CD4-positive, alpha-beta T cell (primary cell): Measurements from ENCODE around the gene ARHGAP10. TPM values are rescaled to one million over a fixed set of nuclear protein-coding genes. Genes with fewer than 3 reads are reported as not detected.

Source experiments
- ATAC-seq: fragments of 200-7000 bp; cut with Tn5 transposase; one replicate; pipeline ENCODE4 v1.10.0; 2022; ENCODE audit warnings: mild to moderate bottlenecking; ENCODE audit not compliant: poor library complexity
- CTCF ChIA-PET: fragments of 350-600 bp; sonication (Branson Sonifier 250); formaldehyde crosslinking; loops from one replicate; lab custom pipeline; 2021; ENCODE audit warnings: antibody characterized with exemption, inconsistent platforms; lab: Charles Lee
- POLR2A ChIA-PET: fragments of 350-600 bp; sonication (Branson Sonifier 250); formaldehyde crosslinking; loops from one replicate; lab custom pipeline; 2021; ENCODE audit warnings: antibody characterized with exemption, inconsistent platforms; lab: Charles Lee
- DNase-seq, 14 experiments: peaks; one replicate each; pipeline ENCODE4 v3.0.0-alpha.2; 2013 to 2020; ENCODE audit warnings: mixed read lengths in 2 of 14
- H3K27ac ChIP-seq, 2 donors: one replicate each; pipeline versions ENCODE4 v1.5.1 to v1.7.0; 2013; ENCODE audit warnings: low read length in 2 of 2, low read depth in 1 of 2, mild to moderate bottlenecking in 1 of 2
- H3K27me3 ChIP-seq, 2 experiments: 1 replicate in 1 of 2; 2 replicates in 1 of 2; pipeline versions ENCODE4 v1.6.1 to v1.7.0; 2013; ENCODE audit warnings: low read length in 2 of 2, control low read depth in 1 of 2, mild to moderate bottlenecking in 1 of 2, moderate library complexity in 1 of 2; ENCODE audit not compliant: insufficient read depth in 2 of 2, control insufficient read depth in 1 of 2
- H3K36me3 ChIP-seq: one replicate; pipeline ENCODE4 v1.6.1; 2013; ENCODE audit warnings: low read length, control low read depth; ENCODE audit not compliant: insufficient read depth
- H3K4me1 ChIP-seq: one replicate; pipeline ENCODE4 v1.6.1; 2013; ENCODE audit warnings: low read length, control low read depth; ENCODE audit not compliant: insufficient read depth
- H3K4me3 ChIP-seq: one replicate; pipeline ENCODE4 v1.5.1; 2013; ENCODE audit warnings: mild to moderate bottlenecking, low read length, moderate library complexity
- H3K9me3 ChIP-seq, 2 experiments: 1 replicate in 1 of 2; 2 replicates in 1 of 2; pipeline versions ENCODE4 v1.6.1 to v1.7.0; 2013; ENCODE audit warnings: low read length in 2 of 2, mild to moderate bottlenecking in 2 of 2, control low read depth in 1 of 2, moderate library complexity in 1 of 2; ENCODE audit not compliant: control insufficient read depth in 1 of 2, insufficient read depth in 1 of 2
- H3K27ac Mint-ChIP-seq: one replicate; pipeline ENCODE4 v1.8.0; 2020; ENCODE audit warnings: mixed read lengths
- H3K27me3 Mint-ChIP-seq: one replicate; pipeline ENCODE4 v1.8.0; 2021; ENCODE audit warnings: mixed read lengths
- H3K36me3 Mint-ChIP-seq: one replicate; pipeline ENCODE4 v1.8.0; 2021; ENCODE audit warnings: low read depth, mixed read lengths
- H3K4me1 Mint-ChIP-seq: one replicate; pipeline ENCODE4 v1.8.0; 2021; ENCODE audit warnings: low read depth, mixed read lengths
- H3K4me3 Mint-ChIP-seq: one replicate; pipeline ENCODE4 v1.8.0; 2020; ENCODE audit warnings: mild to moderate bottlenecking, mixed read lengths
- H3K9me3 Mint-ChIP-seq: one replicate; pipeline ENCODE4 v1.8.0; 2020; ENCODE audit warnings: mixed read lengths
- intact Hi-C, 2 experiments: fragments of 100-400 bp; cut with DNase I in 1 of 2; cut with micrococcal nuclease in 1 of 2; formaldehyde crosslinking; loops; one replicate each; pipeline versions ENCODE4 v1.15.1 to v1.9.0; 2023 to 2025; cut with DNase I, micrococcal nuclease
- total RNA-seq, 174 experiments: library from RNA in 2 of 174; stranded (reverse) in 2 of 174; gene quantifications; one replicate each; pipeline ENCODE4 v1.2.3 and lab custom pipeline; 2021 to 2026
- TF ChIP-seq, protein P1 (sequence below): fragments of 200-600 bp; IDR thresholded peaks from one replicate; pipeline ENCODE4 v1.8.0; 2022; ENCODE audit warnings: antibody characterized with exemption, mild to moderate bottlenecking

Gene ARHGAP10
- total RNA-seq, 2 experiments from 2014 or later = 5.6 to 5.7 TPM

DNA sequence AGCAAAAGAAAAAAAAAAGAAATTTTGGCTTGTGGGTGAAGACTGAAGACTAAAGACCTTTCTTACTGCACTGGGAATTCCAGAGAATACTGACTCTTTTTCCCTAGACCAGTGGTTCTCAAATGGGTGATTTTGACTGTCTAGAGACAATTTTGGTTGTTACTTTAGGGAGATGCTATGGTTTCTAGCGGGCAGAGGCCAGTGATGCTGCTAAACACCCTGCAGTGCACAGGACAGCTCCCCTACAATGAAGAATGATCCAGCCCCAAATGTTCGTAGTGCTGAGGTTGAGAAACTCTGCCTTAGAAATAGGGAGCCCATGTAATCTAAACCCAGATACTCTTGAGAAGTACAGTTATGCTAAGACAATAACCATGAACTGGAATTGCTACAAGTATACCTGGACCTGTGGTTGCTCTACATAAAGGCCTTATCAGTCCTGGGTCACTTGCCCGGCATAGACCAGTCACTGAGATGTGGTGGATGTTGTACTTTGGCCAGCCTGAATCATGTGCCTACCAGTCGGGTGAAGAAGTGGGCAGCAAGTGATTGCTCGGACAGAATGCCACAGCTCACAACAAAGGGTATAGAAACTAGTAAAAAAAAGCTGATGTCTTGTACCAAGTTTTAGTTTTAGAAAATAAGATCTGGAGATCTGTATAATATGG is 16.0 kb downstream of the ARHGAP10 start:
- intact Hi-C loops = no loop called here
- ATAC-seq (no peak), DNase-seq (no peak)
- no peaks in the 10 kb centered on the region for H3K36me3 Mint-ChIP-seq
- H3K9me3 ChIP-seq = no peaks in the 10 kb centered on the region
- H3K27ac ChIP-seq = no peak overlapping the region
- H3K27me3 ChIP-seq = no peaks in the 10 kb centered on the region
- H3K4me3 ChIP-seq = no peak overlapping the region
- POLR2A ChIA-PET = interaction anchor here (1.0 kb wide), 1 partner anchor 16 kb away, joined by 3 read pairs; the partner anchor contains the start of gene ARHGAP10
- H3K4me3 Mint-ChIP-seq = no peak overlapping the region
- no peaks in the 10 kb centered on the region for H3K4me1 ChIP-seq
- H3K36me3 ChIP-seq = no peaks in the 10 kb centered on the region
- no peak overlapping the region for H3K27ac Mint-ChIP-seq
- CTCF ChIA-PET = no interaction called here
- TF ChIP-seq, protein P1, sequence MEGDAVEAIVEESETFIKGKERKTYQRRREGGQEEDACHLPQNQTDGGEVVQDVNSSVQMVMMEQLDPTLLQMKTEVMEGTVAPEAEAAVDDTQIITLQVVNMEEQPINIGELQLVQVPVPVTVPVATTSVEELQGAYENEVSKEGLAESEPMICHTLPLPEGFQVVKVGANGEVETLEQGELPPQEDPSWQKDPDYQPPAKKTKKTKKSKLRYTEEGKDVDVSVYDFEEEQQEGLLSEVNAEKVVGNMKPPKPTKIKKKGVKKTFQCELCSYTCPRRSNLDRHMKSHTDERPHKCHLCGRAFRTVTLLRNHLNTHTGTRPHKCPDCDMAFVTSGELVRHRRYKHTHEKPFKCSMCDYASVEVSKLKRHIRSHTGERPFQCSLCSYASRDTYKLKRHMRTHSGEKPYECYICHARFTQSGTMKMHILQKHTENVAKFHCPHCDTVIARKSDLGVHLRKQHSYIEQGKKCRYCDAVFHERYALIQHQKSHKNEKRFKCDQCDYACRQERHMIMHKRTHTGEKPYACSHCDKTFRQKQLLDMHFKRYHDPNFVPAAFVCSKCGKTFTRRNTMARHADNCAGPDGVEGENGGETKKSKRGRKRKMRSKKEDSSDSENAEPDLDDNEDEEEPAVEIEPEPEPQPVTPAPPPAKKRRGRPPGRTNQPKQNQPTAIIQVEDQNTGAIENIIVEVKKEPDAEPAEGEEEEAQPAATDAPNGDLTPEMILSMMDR = no peak
- H3K9me3 Mint-ChIP-seq = no peaks in the 10 kb centered on the region
- H3K4me1 Mint-ChIP-seq = peaks cover 5% of the 10 kb centered on the region
- no peaks in the 10 kb centered on the region for H3K27me3 Mint-ChIP-seq

DNA sequence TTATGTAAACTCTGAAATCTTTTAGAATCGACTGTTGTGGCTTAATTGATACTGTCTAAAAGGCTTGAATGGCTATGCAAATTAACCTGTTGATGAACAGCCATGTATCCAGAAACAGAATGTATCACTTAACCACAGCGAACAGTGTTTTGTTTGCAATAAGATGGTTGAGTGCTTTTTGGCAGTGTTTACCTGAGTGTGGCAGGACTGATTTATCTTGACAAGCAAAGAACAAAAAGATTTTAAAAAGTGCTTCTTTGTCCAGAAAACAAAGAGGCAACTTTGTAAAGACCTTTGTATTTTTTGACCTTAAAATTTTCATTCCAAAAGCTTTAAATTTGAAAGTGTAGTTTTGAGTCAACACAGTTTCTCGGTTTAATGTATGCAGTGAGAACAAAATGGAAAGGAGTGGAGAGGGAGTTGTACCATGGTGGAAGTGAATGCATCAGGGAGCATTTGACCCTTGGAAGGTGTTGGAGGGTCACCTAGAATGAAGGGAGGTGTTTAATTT is 18.0 kb downstream of the ARHGAP10 start:
- ChIA-PET CTCF (no interaction called here), POLR2A (no interaction called here)
- no peak overlapping the region for H3K27ac Mint-ChIP-seq
- no peak overlapping the region for H3K4me3 Mint-ChIP-seq
- Histone ChIP-seq H3K27ac (no peak overlapping the region), H3K4me1 (no peaks in the 10 kb centered on the region), H3K36me3 (no peaks in the 10 kb centered on the region), H3K4me3 (no peak overlapping the region), H3K9me3 (no peaks in the 10 kb centered on the region), H3K27me3 (no peaks in the 10 kb centered on the region)
- intact Hi-C loops = no loop called here
- no peaks in the 10 kb centered on the region for H3K27me3 Mint-ChIP-seq
- no peaks in the 10 kb centered on the region for H3K9me3 Mint-ChIP-seq
- TF ChIP-seq, protein P1 = no peak
- ATAC-seq (no peak), DNase-seq (no peak)
- H3K4me1 Mint-ChIP-seq = peaks cover 2% of the 10 kb centered on the region
- H3K36me3 Mint-ChIP-seq = no peaks in the 10 kb centered on the region

DNA sequence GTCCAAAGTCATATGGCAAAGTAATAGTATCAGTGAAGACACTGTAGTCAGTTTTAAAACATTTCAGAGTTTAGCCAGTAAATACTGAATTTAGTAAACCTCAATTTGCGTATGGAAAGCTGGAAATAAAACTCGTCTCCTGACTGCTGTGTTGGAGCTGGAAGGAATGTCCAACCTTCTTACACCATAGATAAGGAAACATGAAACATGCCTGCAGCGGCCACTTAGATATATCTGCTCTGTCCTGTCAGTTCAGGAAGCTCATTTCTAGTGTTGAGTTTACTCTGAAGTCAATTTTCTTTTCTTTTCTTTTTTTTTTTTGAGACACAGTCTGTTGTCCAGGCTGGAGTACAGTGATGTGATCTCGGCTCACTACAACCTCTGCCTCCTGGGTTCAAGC is 21.2 kb downstream of the ARHGAP10 start:
- TF ChIP-seq, protein P1 = no peak
- no peak for DNase-seq
- H3K4me3 Mint-ChIP-seq = no peak overlapping the region
- no peaks in the 10 kb centered on the region for H3K9me3 Mint-ChIP-seq
- intact Hi-C loops = no loop called here
- H3K27me3 Mint-ChIP-seq = no peaks in the 10 kb centered on the region
- H3K27ac ChIP-seq = no peak overlapping the region
- no peak overlapping the region for H3K4me3 ChIP-seq
- no peak overlapping the region for H3K27ac Mint-ChIP-seq
- no peak for ATAC-seq
- no peaks in the 10 kb centered on the region for H3K36me3 ChIP-seq
- ChIA-PET CTCF (no interaction called here), POLR2A (no interaction called here)
- no peaks in the 10 kb centered on the region for H3K9me3 ChIP-seq
- no peaks in the 10 kb centered on the region for H3K36me3 Mint-ChIP-seq
- no peaks in the 10 kb centered on the region for H3K27me3 ChIP-seq
- H3K4me1 Mint-ChIP-seq = no peaks in the 10 kb centered on the region
- no peaks in the 10 kb centered on the region for H3K4me1 ChIP-seq
